ENCODE measurements around the gene STMN1. TPM values are rescaled to one million over a fixed set of nuclear protein-coding genes. Genes with fewer than 3 reads are reported as not detected.

Gene STMN1
- total RNA-seq, 1 donor from 2014 or later, result 519 TPM

DNA sequence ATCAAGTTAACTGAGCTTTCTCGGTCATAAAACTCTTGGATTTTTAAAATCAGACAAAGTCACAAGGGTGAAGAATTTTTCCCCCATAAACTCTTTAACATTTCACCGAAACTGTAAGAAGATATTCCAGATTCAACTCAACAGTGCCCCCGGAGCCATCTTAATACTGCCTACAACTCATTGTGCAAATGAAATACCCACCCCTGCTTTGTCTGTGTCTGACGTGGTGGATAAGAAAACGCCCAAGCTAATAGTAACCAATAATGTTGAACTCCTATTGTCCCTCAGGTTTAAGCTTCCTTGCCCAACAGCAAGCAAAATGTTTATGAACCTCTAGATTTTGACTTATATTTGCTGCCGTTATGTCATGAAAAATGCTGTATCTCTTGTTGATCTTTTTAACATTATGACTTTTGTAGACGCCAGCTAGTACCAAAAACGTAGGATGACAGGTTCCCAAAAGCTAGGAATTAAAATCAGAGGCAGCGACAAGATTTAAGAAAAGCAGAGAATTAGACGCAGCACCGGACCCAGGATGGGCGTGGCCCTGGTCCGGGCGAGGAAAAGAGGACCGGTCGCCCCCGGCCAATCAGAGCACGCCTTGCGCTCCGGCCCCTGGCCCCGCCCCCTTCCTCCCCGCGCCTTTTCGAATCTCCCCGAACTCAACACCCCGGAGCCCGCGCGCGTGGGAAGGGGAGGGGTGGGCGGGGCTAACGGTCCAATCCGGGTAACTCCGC is 1.1 kb downstream of the STMN1 start:
- no peak for TF ChIP-seq EZH2 (IDR thresholded peaks at IDR 0.05)
- TF ChIP-seq CTCF (IDR thresholded peaks at IDR 0.05), result no peak
- TF ChIP-seq EZH2phosphoT487 (IDR thresholded peaks at IDR 0.05), result no peak
- Mint-ChIP-seq H3K4me3 (peak overlapping the region; percentile 94), H3K27me3 (ENCODE audit: insufficient read depth, low read depth) (peaks cover 2% of the 10 kb centered on the region), H3K4me1 (peaks cover 57% of the 10 kb centered on the region), H3K36me3 (peaks cover 33% of the 10 kb centered on the region), H3K27ac (peak overlapping the region; percentile 64), H3K9me3 (no peaks in the 10 kb centered on the region)
- Histone ChIP-seq H3K4me2 (peak overlapping the region; percentile 88), H3K36me3 (peaks cover 23% of the 10 kb centered on the region), H3K79me2 (ENCODE audit: low read depth) (peaks cover 52% of the 10 kb centered on the region), H3K4me3 (peak overlapping the region; percentile 90), H3K4me1 (peaks cover 46% of the 10 kb centered on the region), H4K20me1 (ENCODE audit: low read depth) (peaks cover 51% of the 10 kb centered on the region), H3K27ac (peak overlapping the region; percentile 90), H3K27me3 (no peaks in the 10 kb centered on the region), H3F3A (ENCODE audit: low read depth) (peaks cover 62% of the 10 kb centered on the region), H2AFZ (replicated peaks) (no peak overlapping the region), H3K9me3 (ENCODE audit: low read depth) (no peaks in the 10 kb centered on the region), H3K9ac (peak overlapping the region; percentile 67)
- peak; percentile 97 for DNase-seq (ENCODE audit: low spot score)

- peak overlapping the region; percentile 90 for H3K4me3 ChIP-seq
- Mint-ChIP-seq H3K36me3 (peaks cover 41% of the 10 kb centered on the region), H3K4me1 (peaks cover 61% of the 10 kb centered on the region), H3K9me3 (no peaks in the 10 kb centered on the region), H3K27me3 (ENCODE audit: insufficient read depth, low read depth) (peaks cover 2% of the 10 kb centered on the region), H3K4me3 (peak overlapping the region; percentile 94), H3K27ac (no peak overlapping the region)
- peaks cover 57% of the 10 kb centered on the region for H3K4me1 ChIP-seq
- H3F3A ChIP-seq (ENCODE audit: low read depth), result peaks cover 73% of the 10 kb centered on the region
- no peaks in the 10 kb centered on the region for H3K27me3 ChIP-seq
- no peak overlapping the region for H3K27ac ChIP-seq
- TF ChIP-seq CTCF (IDR thresholded peaks at IDR 0.05) (no peak), EZH2phosphoT487 (IDR thresholded peaks at IDR 0.05) (no peak), EZH2 (IDR thresholded peaks at IDR 0.05) (no peak)
- peaks cover 23% of the 10 kb centered on the region for H3K36me3 ChIP-seq
- H4K20me1 ChIP-seq (ENCODE audit: low read depth), result peaks cover 62% of the 10 kb centered on the region
- peaks cover 64% of the 10 kb centered on the region for H3K79me2 ChIP-seq (ENCODE audit: low read depth)
- DNase-seq (ENCODE audit: low spot score), result no peak
- no peak overlapping the region for H3K9ac ChIP-seq
- no peak overlapping the region for H2AFZ ChIP-seq (replicated peaks)
- peak overlapping the region; percentile 88 for H3K4me2 ChIP-seq
- no peaks in the 10 kb centered on the region for H3K9me3 ChIP-seq (ENCODE audit: low read depth)
Observed at GRCh38 chr1:25903986-25904385, 2.2 kb downstream of the STMN1 start.

DNA sequence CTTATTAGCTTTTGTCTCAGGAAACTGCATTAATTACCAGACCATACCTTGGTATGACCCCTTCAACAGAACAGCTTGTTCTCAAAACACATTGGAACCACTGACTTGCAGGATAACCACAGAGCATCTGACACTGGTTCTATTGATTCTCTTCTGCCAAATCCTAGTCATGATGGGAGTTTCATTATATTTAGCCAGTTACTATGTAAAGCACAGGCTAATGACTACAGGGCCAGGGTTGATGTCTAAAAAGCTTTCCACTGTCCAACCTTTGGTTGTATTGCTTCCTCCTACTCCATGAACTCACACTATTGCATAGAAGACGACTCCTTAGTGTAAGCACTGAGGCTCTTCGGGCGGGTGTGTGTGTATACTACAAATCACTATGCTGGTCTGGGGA is 3.8 kb downstream of the STMN1 start:
- Histone ChIP-seq H3K9me3 (ENCODE audit: low read depth) (no peaks in the 10 kb centered on the region), H3K27ac (peak overlapping the region; percentile 49), H3K27me3 (no peaks in the 10 kb centered on the region), H3K36me3 (peaks cover 23% of the 10 kb centered on the region), H2AFZ (replicated peaks) (no peak overlapping the region), H3K79me2 (ENCODE audit: low read depth) (peaks cover 74% of the 10 kb centered on the region), H3F3A (ENCODE audit: low read depth) (peaks cover 88% of the 10 kb centered on the region), H3K4me3 (no peak overlapping the region), H3K4me2 (peak overlapping the region; percentile 88), H3K4me1 (peaks cover 61% of the 10 kb centered on the region), H3K9ac (no peak overlapping the region), H4K20me1 (ENCODE audit: low read depth) (peaks cover 73% of the 10 kb centered on the region)
- Mint-ChIP-seq H3K9me3 (no peaks in the 10 kb centered on the region), H3K36me3 (peaks cover 50% of the 10 kb centered on the region), H3K4me3 (peak overlapping the region; percentile 67), H3K4me1 (peaks cover 65% of the 10 kb centered on the region), H3K27ac (no peak overlapping the region), H3K27me3 (ENCODE audit: insufficient read depth, low read depth) (peaks cover 4% of the 10 kb centered on the region)
- no peak for TF ChIP-seq EZH2 (IDR thresholded peaks at IDR 0.05)
- no peak for DNase-seq (ENCODE audit: low spot score)

DNA sequence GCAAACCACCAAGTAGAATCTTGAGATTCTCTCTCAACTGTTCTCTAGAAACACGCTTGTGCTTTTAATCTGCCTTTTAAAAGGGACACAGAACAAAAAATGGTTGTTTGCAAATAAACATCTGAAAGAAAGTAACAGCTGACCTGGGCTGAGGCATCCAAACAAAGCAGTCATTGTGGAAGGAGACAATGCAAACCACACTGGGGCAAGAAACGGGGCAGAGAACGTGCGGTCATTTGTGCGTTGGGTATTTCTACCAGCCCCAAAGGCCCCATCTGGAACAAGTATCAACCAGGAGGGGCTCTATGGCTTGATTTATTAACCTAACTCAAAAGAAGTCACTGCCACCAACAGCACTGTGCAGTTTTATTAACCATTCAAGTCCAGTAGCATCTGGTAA is 6.0 kb downstream of the STMN1 start:
- H3K4me1 Mint-ChIP-seq, result peaks cover 64% of the 10 kb centered on the region
- Histone ChIP-seq H3K9me3 (ENCODE audit: low read depth) (no peaks in the 10 kb centered on the region), H3F3A (ENCODE audit: low read depth) (peaks cover 91% of the 10 kb centered on the region), H2AFZ (replicated peaks) (no peak overlapping the region), H4K20me1 (ENCODE audit: low read depth) (peaks cover 84% of the 10 kb centered on the region), H3K4me2 (peak overlapping the region; percentile 66), H3K27me3 (no peaks in the 10 kb centered on the region), H3K9ac (no peak overlapping the region), H3K4me1 (peaks cover 57% of the 10 kb centered on the region), H3K27ac (peak overlapping the region; percentile 19), H3K79me2 (ENCODE audit: low read depth) (peaks cover 72% of the 10 kb centered on the region), H3K4me3 (peak overlapping the region; percentile 10), H3K36me3 (peaks cover 23% of the 10 kb centered on the region)
- no peak overlapping the region for H3K27ac Mint-ChIP-seq
- no peak overlapping the region for H3K4me3 Mint-ChIP-seq
- DNase-seq (ENCODE audit: low spot score), result peak; percentile 33
- H3K36me3 Mint-ChIP-seq, result peaks cover 55% of the 10 kb centered on the region
- no peak for TF ChIP-seq CTCF (IDR thresholded peaks at IDR 0.05)
- no peak for TF ChIP-seq EZH2phosphoT487 (IDR thresholded peaks at IDR 0.05)
- no peaks in the 10 kb centered on the region for H3K9me3 Mint-ChIP-seq
- peaks cover 6% of the 10 kb centered on the region for H3K27me3 Mint-ChIP-seq (ENCODE audit: insufficient read depth, low read depth)

Data from neural progenitor cell (in vitro differentiated cells).